Mucosa of descending colon (tissue), 3 donors: ENCODE measurements around the gene CNTN4. TPM values are rescaled to one million over a fixed set of nuclear protein-coding genes. Genes with fewer than 3 reads are reported as not detected.

Experiments used
- ATAC-seq: fragments of 200-7000 bp; cut with Tn5 transposase; one replicate; pipeline ENCODE4 v1.9.1; 2020; ENCODE audit warnings: mild to moderate bottlenecking, moderate library complexity
- DNase-seq, 3 donors: peaks; one replicate each; pipeline ENCODE4 v3.0.0-alpha.2; 2020
- H3K36me3 ChIP-seq: fragments of 200-600 bp; one replicate; pipeline ENCODE4 v1.8.0; 2021; ENCODE audit warnings: low read depth, mild to moderate bottlenecking
- H3K4me1 ChIP-seq: fragments of 200-600 bp; one replicate; pipeline ENCODE4 v1.8.0; 2021; ENCODE audit warnings: low read depth, mild to moderate bottlenecking
- H3K4me3 ChIP-seq: fragments of 200-600 bp; one replicate; pipeline ENCODE4 v1.8.0; 2021; ENCODE audit warnings: mild to moderate bottlenecking
- H3K9me3 ChIP-seq: fragments of 200-600 bp; one replicate; pipeline ENCODE4 v1.8.0; 2021; ENCODE audit warnings: mild to moderate bottlenecking
- CTCF ChIP-seq: fragments of 200-600 bp; IDR thresholded peaks from one replicate; pipeline ENCODE4 v1.8.0; 2022; ENCODE audit warnings: antibody characterized with exemption, mild to moderate bottlenecking
- intact Hi-C, 2 donors: fragments of 100-400 bp; cut with DNase I in 1 of 2; cut with micrococcal nuclease in 1 of 2; formaldehyde crosslinking; loops; one replicate each; pipeline versions ENCODE4 v1.11.0 to v1.11.1; 2022; cut with DNase I, micrococcal nuclease
- total RNA-seq, 3 donors: library from RNA; stranded (reverse); fragmentation: NEBNext Ultra II Directional in 2 of 3; extraction: Animal tissue kit (Norgen Biotek cat#: 25700) in 2 of 3; gene quantifications; one replicate each; pipeline versions ENCODE4 v1.2.1 to v1.2.4, GENCODE V29; 2021 to 2023
- donor health status: DM: no; HTN: no; CAD: no; lungs with moderate emphysema.
- donor health status: DM: no; HTN: no; CAD: no.
- donor health status: DM: no; HTN: yes; CAD: no.

The CNTN4 gene
- total RNA-seq, 3 donors from 2014 or later = 7.8 to 41.1 (median 13.4) TPM

DNA sequence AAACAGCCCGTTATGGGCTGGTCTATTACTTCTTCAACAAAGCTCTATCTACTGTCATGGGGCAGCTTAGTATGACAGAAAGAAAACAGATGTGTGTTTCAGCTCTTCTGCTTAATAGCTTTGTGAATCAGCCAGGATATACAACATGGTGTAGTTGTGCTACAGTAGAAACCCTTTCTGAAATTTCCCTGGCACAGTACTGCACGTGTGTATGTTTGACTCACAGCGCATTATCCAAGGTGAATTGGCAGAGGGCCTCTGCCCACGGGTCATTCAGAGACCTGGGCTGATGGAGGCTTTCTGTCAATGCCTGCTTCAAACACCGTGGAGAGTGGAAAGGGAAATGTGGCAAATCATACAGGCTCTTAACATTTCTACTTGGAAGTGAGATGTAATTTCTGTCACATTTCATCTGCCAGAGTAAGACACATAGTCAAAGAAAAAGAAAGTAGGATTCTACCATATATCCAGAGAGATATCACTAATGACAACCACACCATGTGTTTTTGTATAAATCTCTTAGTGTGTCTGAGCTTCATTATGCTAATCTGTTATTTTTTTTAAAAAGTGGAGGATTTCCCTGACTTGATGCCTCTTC lies 505.1 kb downstream of the CNTN4 start:
- no peak for ATAC-seq
- no peak overlapping the region for H3K4me3 ChIP-seq

DNA sequence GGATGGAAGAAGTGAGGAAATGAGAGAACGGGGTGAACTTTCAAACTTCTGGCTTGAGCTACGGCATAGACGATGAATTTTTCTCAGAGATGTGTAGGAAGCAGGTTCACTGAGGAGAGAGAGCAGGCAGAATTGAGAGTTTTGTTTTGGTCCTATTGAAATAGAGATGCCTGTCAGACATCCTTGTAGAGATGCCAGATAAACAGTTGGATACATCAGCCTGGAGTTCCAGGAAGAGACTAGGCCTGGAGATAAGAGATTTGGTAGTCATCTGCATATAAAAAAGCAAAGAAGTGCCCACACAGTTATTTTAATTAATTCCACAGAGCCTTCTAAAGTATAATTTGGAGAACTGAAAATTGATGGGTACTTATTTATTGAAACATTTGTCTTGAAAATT lies 515.9 kb downstream of the CNTN4 start:
- Histone ChIP-seq H3K9me3 (no peaks in the 10 kb centered on the region), H3K36me3 (no peaks in the 10 kb centered on the region), H3K4me1 (no peaks in the 10 kb centered on the region), H3K4me3 (no peak overlapping the region)
- no peak for ATAC-seq
- no peak for DNase-seq
- no peak for TF ChIP-seq CTCF
- intact Hi-C loops = no loop called here

More for the DNA sequence above, 505.1 kb downstream of the CNTN4 start:
- no peaks in the 10 kb centered on the region for H3K36me3 ChIP-seq
- TF ChIP-seq CTCF = no peak
- intact Hi-C loops = no loop called here
- no peaks in the 10 kb centered on the region for H3K9me3 ChIP-seq
- DNase-seq = no peak
- no peaks in the 10 kb centered on the region for H3K4me1 ChIP-seq

DNA sequence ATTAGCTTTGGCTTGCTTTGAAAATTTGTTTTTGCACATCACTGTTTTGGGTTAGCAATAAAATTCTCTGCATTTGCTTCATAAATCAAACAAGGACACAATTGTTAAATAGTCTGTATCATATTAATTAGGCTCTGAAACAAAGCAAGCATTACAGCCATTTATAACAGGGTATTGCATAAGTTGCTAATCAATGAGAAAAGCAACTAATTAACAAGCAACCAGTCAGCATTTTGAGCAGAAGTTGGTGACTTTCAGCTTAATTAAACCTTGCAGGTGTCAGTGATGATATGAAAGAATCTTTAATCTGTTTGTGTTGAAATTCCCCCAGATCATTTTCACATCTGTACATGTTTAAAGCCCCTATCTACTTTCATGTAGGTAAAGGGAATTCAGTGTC lies 516.4 kb downstream of the CNTN4 start:
- H3K36me3 ChIP-seq = no peaks in the 10 kb centered on the region
- intact Hi-C loops = no loop called here
- ATAC-seq = no peak
- no peak overlapping the region for H3K4me3 ChIP-seq
- no peaks in the 10 kb centered on the region for H3K9me3 ChIP-seq
- no peak for DNase-seq
- TF ChIP-seq CTCF = no peak
- no peaks in the 10 kb centered on the region for H3K4me1 ChIP-seq

DNA sequence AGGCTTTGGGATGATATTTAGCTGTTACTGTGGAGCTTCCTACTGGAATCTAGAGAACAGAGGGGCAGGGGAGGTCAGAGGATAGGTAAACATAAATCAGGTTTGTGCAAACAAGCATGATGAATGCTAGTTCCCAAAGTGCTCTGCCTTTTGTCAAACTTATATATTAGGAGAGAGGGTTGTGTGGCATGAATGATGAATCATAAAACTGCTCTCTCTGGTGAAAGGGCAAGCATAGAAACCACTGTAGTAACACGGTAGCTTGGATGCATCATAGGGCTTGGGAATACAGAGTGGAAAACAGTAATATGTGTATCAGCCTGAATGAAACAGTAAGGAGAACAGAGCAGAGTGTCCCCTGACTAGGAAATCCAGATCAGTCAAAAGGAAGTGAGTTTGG lies 524.8 kb downstream of the CNTN4 start:
- TF ChIP-seq CTCF = no peak
- Histone ChIP-seq H3K36me3 (no peaks in the 10 kb centered on the region), H3K4me3 (no peak overlapping the region), H3K9me3 (no peaks in the 10 kb centered on the region), H3K4me1 (no peaks in the 10 kb centered on the region)
- intact Hi-C loops = no loop called here
- DNase-seq (no peak), ATAC-seq (no peak)

DNA sequence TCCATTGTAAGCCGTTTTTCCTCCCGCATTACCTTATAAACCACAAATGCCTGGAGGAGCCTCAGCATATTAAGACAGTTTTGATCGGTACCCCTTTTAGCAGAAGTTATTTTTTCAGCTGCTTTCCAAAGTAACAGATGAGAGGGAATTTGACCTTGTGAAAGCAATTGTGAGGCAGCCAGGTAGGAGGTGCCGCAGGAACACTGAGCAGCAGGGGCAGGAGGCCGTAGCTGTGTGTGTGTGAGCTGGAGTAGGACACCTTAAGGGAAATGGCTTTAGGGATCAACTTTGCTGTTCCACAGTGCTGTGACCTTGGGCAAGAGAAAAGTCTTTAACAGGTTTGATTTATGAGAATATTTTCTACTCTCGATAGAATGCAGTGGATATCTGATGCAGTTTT lies 529.5 kb downstream of the CNTN4 start:
- no peak overlapping the region for H3K4me3 ChIP-seq
- TF ChIP-seq CTCF = no peak

GRCh38 chr3:2635511-2635910 lies 536.8 kb downstream of the CNTN4 start:
- no peak for DNase-seq
- intact Hi-C loops = no loop called here
- ATAC-seq = no peak
- no peak for TF ChIP-seq CTCF
- Histone ChIP-seq H3K4me3 (no peak overlapping the region), H3K9me3 (peaks cover 4% of the 10 kb centered on the region), H3K36me3 (no peaks in the 10 kb centered on the region), H3K4me1 (no peaks in the 10 kb centered on the region)

More for the DNA sequence above, 529.5 kb downstream of the CNTN4 start:
- DNase-seq (no peak), ATAC-seq (no peak)
- H3K36me3 ChIP-seq = no peaks in the 10 kb centered on the region
- intact Hi-C loops = no loop called here
- H3K4me1 ChIP-seq = no peaks in the 10 kb centered on the region
- no peaks in the 10 kb centered on the region for H3K9me3 ChIP-seq
